HEK293 (cell line): Measurements from ENCODE around the gene ALG6.

ENCODE experiments used
- HOXA7 ChIP-seq: sonication (generic); formaldehyde crosslinking; IDR thresholded peaks from 2 replicates; pipeline ENCODE4 v1.8.1; 2022; ENCODE audit warnings: missing genetic modification reagents, borderline replicate concordance
- OVOL3 ChIP-seq: fragments of 450-650 bp; formaldehyde crosslinking; IDR thresholded peaks from 2 replicates; pipeline ENCODE4 v1.5.1; 2016; ENCODE audit warnings: missing biosample characterization, missing genetic modification characterization
- PRDM1 ChIP-seq: fragments of 450-650 bp; formaldehyde crosslinking; IDR thresholded peaks from 2 replicates; pipeline ENCODE4; 2016; ENCODE audit warnings: missing biosample characterization, missing genetic modification characterization
- WT1 ChIP-seq: fragments of 450-650 bp; formaldehyde crosslinking; IDR thresholded peaks from 2 replicates; pipeline ENCODE4 v1.5.1; 2016; ENCODE audit warnings: missing biosample characterization, missing genetic modification characterization
- YY2 ChIP-seq: fragments of 450-650 bp; formaldehyde crosslinking; IDR thresholded peaks from 2 replicates; pipeline ENCODE4 v1.5.1; 2016; ENCODE audit warnings: missing biosample characterization, missing genetic modification characterization
- ZBTB1 ChIP-seq: fragments of 450-650 bp; formaldehyde crosslinking; IDR thresholded peaks from 2 replicates; pipeline ENCODE4 v1.5.1; 2016; ENCODE audit warnings: missing biosample characterization, missing genetic modification characterization
- ZBTB48 ChIP-seq: fragments of 450-650 bp; formaldehyde crosslinking; IDR thresholded peaks from 2 replicates; pipeline ENCODE4 v1.5.1; 2016; ENCODE audit warnings: missing biosample characterization, missing genetic modification characterization
- ZNF138 ChIP-seq: fragments of 450-650 bp; formaldehyde crosslinking; IDR thresholded peaks from 2 replicates; pipeline ENCODE4 v1.5.1; 2016; ENCODE audit warnings: missing biosample characterization, missing genetic modification characterization, borderline replicate concordance
- ZNF146 ChIP-seq: fragments of 450-650 bp; formaldehyde crosslinking; IDR thresholded peaks from 2 replicates; pipeline ENCODE4 v1.5.1; 2016; ENCODE audit warnings: missing biosample characterization, missing genetic modification characterization
- ZNF169 ChIP-seq: fragments of 450-650 bp; formaldehyde crosslinking; IDR thresholded peaks from 2 replicates; pipeline ENCODE4 v1.5.1; 2016; ENCODE audit warnings: missing biosample characterization, missing genetic modification characterization
- ZNF174 ChIP-seq: fragments of 450-650 bp; formaldehyde crosslinking; IDR thresholded peaks from 2 replicates; pipeline ENCODE4 v1.5.0; 2017; ENCODE audit warnings: missing biosample characterization, mild to moderate bottlenecking, missing genetic modification characterization
- ZNF214 ChIP-seq: fragments of 450-650 bp; formaldehyde crosslinking; IDR thresholded peaks from 2 replicates; pipeline ENCODE4 v1.5.1; 2017; ENCODE audit warnings: missing biosample characterization, mild to moderate bottlenecking, missing genetic modification characterization, borderline replicate concordance
- ZNF223 ChIP-seq: fragments of 450-650 bp; formaldehyde crosslinking; IDR thresholded peaks from 2 replicates; pipeline ENCODE4 v1.5.1; 2016; ENCODE audit warnings: missing biosample characterization, missing genetic modification characterization
- ZNF274 ChIP-seq, 2 experiments: fragments of 200-500 bp in 1 of 2; fragments of 450-650 bp in 1 of 2; sonication (Bioruptor generic) in 1 of 2; formaldehyde crosslinking in 1 of 2; IDR thresholded peaks; 2 replicates each; pipeline versions ENCODE4 v1.5.1 to v1.6.1; 2014 to 2016; ENCODE audit warnings: borderline replicate concordance in 1 of 2, inconsistent platforms in 1 of 2, low read length in 1 of 2, missing biosample characterization in 1 of 2, missing genetic modification characterization in 1 of 2
- ZNF350 ChIP-seq: fragments of 450-650 bp; formaldehyde crosslinking; IDR thresholded peaks from 2 replicates; pipeline ENCODE4 v1.5.0; 2017; ENCODE audit warnings: missing biosample characterization, mild to moderate bottlenecking, missing genetic modification characterization
- ZNF423 ChIP-seq: fragments of 450-650 bp; formaldehyde crosslinking; IDR thresholded peaks from 2 replicates; pipeline ENCODE4 v1.5.1; 2016; ENCODE audit warnings: missing biosample characterization, missing genetic modification characterization
- ZNF426 ChIP-seq: fragments of 450-650 bp; formaldehyde crosslinking; IDR thresholded peaks from 2 replicates; pipeline ENCODE4 v1.5.1; 2017; ENCODE audit warnings: missing biosample characterization, missing genetic modification characterization, mild to moderate bottlenecking, inconsistent platforms, moderate library complexity
- ZNF473 ChIP-seq: fragments of 450-650 bp; formaldehyde crosslinking; IDR thresholded peaks from 2 replicates; pipeline ENCODE4 v1.5.1; 2017; ENCODE audit warnings: missing biosample characterization, missing genetic modification characterization
- ZNF510 ChIP-seq: fragments of 450-650 bp; formaldehyde crosslinking; IDR thresholded peaks from 2 replicates; pipeline ENCODE4 v1.5.1; 2018; ENCODE audit warnings: mild to moderate bottlenecking, missing genetic modification characterization, missing biosample characterization; ENCODE audit not compliant: insufficient replicate concordance
- ZNF544 ChIP-seq: fragments of 450-650 bp; formaldehyde crosslinking; IDR thresholded peaks from 2 replicates; pipeline ENCODE4 v1.5.0; 2017; ENCODE audit warnings: missing biosample characterization, missing genetic modification characterization
- ZNF555 ChIP-seq: fragments of 450-650 bp; formaldehyde crosslinking; conservative IDR thresholded peaks from 2 replicates; pipeline ENCODE4 v1.5.1; 2017; ENCODE audit warnings: missing biosample characterization, mild to moderate bottlenecking, missing genetic modification characterization, inconsistent platforms
- ZNF610 ChIP-seq: fragments of 450-650 bp; formaldehyde crosslinking; IDR thresholded peaks from 2 replicates; pipeline ENCODE4 v1.5.1; 2016; ENCODE audit warnings: missing biosample characterization, missing genetic modification characterization, borderline replicate concordance
- ZNF670 ChIP-seq: fragments of 450-650 bp; formaldehyde crosslinking; IDR thresholded peaks from 2 replicates; pipeline ENCODE4 v1.5.1; 2016; ENCODE audit warnings: missing biosample characterization, missing genetic modification characterization, low read depth
- ZNF791 ChIP-seq: fragments of 450-650 bp; formaldehyde crosslinking; IDR thresholded peaks from 2 replicates; pipeline ENCODE4 v1.5.1; 2016; ENCODE audit warnings: missing biosample characterization, missing genetic modification characterization
- TF ChIP-seq, protein P1 (sequence below): fragments of 450-650 bp; formaldehyde crosslinking; IDR thresholded peaks from 2 replicates; pipeline ENCODE4 v1.5.1; 2016; ENCODE audit warnings: missing biosample characterization, missing genetic modification characterization
- TF ChIP-seq, protein P2 (sequence below): fragments of 450-650 bp; formaldehyde crosslinking; IDR thresholded peaks from 2 replicates; pipeline ENCODE4 v1.5.0; 2017; ENCODE audit warnings: missing biosample characterization, missing genetic modification characterization, borderline replicate concordance
- TF ChIP-seq, protein P3 (sequence below): fragments of 450-650 bp; formaldehyde crosslinking; IDR thresholded peaks from 2 replicates; pipeline ENCODE4 v1.5.1; 2017; ENCODE audit warnings: missing biosample characterization, missing genetic modification characterization
- TF ChIP-seq, protein P4 (sequence below): IDR thresholded peaks from 2 replicates; pipeline ENCODE4 v1.6.1; 2011; ENCODE audit warnings: mild to moderate bottlenecking, low read depth, low read length, borderline replicate concordance
- TF ChIP-seq, protein P5 (sequence below): fragments of 450-650 bp; formaldehyde crosslinking; IDR thresholded peaks from 2 replicates; pipeline ENCODE4 v1.5.1; 2017; ENCODE audit warnings: missing biosample characterization, mild to moderate bottlenecking, missing genetic modification characterization, moderate library complexity

Gene ALG6

DNA sequence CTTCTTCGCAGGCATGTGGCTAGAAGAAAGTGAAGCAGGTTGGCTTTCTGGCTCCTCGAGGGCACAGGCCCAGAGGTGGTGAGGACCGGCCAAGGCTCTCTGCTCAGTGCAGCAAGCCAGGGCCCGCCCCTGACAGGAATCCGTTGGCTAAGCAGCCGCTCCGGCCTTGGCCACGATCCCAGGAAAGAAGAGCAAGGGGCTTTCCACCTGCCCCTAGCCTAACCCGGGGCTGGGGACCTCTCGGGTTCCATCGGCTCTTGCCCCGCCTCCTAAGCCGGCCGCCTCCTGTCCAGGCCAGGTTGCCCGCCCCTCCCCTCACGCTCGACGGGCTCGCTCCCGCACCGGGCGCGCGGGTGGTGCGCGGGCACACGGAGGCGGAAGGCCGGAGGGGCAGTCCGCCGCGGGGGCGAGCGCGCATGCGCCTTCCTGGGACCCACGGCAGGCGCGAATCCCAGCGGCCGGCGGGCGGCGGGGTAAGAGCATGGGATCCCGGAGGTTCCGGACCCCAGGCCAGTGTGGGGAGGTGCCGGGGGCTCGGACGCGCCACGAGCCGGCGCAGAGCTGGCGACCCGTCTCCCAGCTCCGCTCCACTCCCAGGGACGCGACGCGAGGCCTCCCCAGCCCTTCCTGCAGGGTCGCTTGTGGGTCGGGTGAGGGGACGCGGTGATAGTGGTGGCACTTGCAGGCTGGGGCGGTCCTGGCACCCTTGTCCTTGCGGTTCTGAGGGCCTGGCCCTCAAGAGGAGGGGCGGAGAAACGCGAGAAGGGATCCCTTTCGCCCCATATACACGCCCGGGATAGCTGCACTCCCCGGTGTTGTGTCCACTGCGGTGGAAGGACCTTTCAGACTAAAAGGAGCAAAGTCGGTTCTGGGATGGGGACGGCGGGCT, at the start of gene ALG6 (continued):
- TF ChIP-seq, protein P1, sequence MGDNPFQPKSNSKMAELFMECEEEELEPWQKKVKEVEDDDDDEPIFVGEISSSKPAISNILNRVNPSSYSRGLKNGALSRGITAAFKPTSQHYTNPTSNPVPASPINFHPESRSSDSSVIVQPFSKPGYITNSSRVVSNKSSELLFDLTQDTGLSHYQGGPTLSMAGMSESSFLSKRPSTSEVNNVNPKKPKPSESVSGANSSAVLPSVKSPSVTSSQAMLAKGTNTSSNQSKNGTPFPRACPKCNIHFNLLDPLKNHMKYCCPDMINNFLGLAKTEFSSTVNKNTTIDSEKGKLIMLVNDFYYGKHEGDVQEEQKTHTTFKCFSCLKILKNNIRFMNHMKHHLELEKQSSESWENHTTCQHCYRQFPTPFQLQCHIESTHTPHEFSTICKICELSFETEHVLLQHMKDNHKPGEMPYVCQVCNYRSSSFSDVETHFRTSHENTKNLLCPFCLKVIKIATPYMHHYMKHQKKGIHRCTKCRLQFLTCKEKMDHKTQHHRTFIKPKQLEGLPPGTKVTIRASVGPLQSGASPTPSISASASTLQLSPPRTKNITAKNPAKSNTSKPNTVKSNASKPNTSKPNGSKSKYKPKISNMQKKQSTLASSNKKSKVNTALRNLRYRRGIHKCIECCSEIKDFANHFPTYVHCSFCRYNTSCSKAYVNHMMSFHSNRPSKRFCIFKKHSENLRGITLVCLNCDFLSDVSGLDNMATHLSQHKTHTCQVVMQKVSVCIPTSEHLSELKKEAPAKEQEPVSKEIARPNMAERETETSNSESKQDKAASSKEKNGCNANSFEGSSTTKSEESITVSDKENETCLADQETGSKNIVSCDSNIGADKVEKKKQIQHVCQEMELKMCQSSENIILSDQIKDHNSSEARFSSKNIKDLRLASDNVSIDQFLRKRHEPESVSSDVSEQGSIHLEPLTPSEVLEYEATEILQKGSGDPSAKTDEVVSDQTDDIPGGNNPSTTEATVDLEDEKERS (tag by site-specific recombination): no peak
- TF ChIP-seq ZNF791 (tag by site-specific recombination) (no peak), ZNF174 (tag by site-specific recombination) (no peak), ZNF610 (tag by site-specific recombination) (peak; percentile 73; the same call in 1 of the 2 replicates), ZNF544 (tag by site-specific recombination) (no peak), ZNF350 (tag by site-specific recombination) (no peak), ZNF138 (no peak), ZNF214 (no peak), ZNF274 (IDR thresholded peaks at IDR 0.05; ENCODE audit: low read length) (no peak), ZNF274 (tag by site-specific recombination; IDR thresholded peaks at IDR 0.05; ENCODE audit: borderline replicate concordance) (no peak), OVOL3 (tag by site-specific recombination) (no peak), ZBTB48 (peak; percentile 82), ZNF423 (tag by site-specific recombination) (no peak), ZNF555 (tag by site-specific recombination) (no peak), YY2 (no peak), ZNF426 (tag by site-specific recombination) (no peak), HOXA7 (no peak), ZNF510 (tag by site-specific recombination) (no peak), ZNF223 (tag by site-specific recombination) (no peak), WT1 (tag by site-specific recombination) (no peak), ZNF670 (tag by site-specific recombination) (no peak), ZNF473 (tag by site-specific recombination) (no peak), ZNF169 (tag by site-specific recombination) (no peak), ZNF146 (no peak; the same call in 1 of the 2 replicates), ZBTB1 (tag by site-specific recombination) (no peak), PRDM1 (tag by site-specific recombination) (no peak)
- TF ChIP-seq, protein P2, sequence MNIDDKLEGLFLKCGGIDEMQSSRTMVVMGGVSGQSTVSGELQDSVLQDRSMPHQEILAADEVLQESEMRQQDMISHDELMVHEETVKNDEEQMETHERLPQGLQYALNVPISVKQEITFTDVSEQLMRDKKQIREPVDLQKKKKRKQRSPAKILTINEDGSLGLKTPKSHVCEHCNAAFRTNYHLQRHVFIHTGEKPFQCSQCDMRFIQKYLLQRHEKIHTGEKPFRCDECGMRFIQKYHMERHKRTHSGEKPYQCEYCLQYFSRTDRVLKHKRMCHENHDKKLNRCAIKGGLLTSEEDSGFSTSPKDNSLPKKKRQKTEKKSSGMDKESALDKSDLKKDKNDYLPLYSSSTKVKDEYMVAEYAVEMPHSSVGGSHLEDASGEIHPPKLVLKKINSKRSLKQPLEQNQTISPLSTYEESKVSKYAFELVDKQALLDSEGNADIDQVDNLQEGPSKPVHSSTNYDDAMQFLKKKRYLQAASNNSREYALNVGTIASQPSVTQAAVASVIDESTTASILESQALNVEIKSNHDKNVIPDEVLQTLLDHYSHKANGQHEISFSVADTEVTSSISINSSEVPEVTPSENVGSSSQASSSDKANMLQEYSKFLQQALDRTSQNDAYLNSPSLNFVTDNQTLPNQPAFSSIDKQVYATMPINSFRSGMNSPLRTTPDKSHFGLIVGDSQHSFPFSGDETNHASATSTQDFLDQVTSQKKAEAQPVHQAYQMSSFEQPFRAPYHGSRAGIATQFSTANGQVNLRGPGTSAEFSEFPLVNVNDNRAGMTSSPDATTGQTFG: no peak
- TF ChIP-seq, protein P3, sequence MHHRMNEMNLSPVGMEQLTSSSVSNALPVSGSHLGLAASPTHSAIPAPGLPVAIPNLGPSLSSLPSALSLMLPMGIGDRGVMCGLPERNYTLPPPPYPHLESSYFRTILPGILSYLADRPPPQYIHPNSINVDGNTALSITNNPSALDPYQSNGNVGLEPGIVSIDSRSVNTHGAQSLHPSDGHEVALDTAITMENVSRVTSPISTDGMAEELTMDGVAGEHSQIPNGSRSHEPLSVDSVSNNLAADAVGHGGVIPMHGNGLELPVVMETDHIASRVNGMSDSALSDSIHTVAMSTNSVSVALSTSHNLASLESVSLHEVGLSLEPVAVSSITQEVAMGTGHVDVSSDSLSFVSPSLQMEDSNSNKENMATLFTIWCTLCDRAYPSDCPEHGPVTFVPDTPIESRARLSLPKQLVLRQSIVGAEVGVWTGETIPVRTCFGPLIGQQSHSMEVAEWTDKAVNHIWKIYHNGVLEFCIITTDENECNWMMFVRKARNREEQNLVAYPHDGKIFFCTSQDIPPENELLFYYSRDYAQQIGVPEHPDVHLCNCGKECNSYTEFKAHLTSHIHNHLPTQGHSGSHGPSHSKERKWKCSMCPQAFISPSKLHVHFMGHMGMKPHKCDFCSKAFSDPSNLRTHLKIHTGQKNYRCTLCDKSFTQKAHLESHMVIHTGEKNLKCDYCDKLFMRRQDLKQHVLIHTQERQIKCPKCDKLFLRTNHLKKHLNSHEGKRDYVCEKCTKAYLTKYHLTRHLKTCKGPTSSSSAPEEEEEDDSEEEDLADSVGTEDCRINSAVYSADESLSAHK (tag by site-specific recombination): no peak; the same call in 1 of the 2 replicates
- TF ChIP-seq, protein P4, sequence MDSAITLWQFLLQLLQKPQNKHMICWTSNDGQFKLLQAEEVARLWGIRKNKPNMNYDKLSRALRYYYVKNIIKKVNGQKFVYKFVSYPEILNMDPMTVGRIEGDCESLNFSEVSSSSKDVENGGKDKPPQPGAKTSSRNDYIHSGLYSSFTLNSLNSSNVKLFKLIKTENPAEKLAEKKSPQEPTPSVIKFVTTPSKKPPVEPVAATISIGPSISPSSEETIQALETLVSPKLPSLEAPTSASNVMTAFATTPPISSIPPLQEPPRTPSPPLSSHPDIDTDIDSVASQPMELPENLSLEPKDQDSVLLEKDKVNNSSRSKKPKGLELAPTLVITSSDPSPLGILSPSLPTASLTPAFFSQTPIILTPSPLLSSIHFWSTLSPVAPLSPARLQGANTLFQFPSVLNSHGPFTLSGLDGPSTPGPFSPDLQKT: no peak
- TF ChIP-seq, protein P5, sequence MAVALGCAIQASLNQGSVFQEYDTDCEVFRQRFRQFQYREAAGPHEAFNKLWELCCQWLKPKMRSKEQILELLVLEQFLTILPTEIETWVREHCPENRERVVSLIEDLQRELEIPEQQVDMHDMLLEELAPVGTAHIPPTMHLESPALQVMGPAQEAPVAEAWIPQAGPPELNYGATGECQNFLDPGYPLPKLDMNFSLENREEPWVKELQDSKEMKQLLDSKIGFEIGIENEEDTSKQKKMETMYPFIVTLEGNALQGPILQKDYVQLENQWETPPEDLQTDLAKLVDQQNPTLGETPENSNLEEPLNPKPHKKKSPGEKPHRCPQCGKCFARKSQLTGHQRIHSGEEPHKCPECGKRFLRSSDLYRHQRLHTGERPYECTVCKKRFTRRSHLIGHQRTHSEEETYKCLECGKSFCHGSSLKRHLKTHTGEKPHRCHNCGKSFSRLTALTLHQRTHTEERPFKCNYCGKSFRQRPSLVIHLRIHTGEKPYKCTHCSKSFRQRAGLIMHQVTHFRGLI (tag by site-specific recombination): no peak
